Large intestine (tissue), 3 donors: ENCODE results near the gene LEFTY1. TPM values are rescaled to one million over a fixed set of nuclear protein-coding genes. Genes with fewer than 3 reads are reported as not detected.
"Not testable (repeated sequence)": the region's sequence is repeated elsewhere in the genome, so short reads cannot be mapped to it uniquely, and the experiment has no call there.

Source experiments
- DNase-seq, 2 donors: peaks; one replicate each; pipeline versions ENCODE4 v3.0.0 to v3.0.0-alpha.2; 2013
- H3K27ac ChIP-seq: one replicate; pipeline ENCODE4 v1.5.1; 2013; ENCODE audit warnings: low read length
- H3K27me3 ChIP-seq: 2 replicates; pipeline ENCODE4 v1.6.1; 2013; ENCODE audit warnings: low read length; ENCODE audit not compliant: control insufficient read depth, insufficient read depth
- H3K36me3 ChIP-seq: 2 replicates; pipeline ENCODE4 v1.6.1; 2013; ENCODE audit warnings: low read length; ENCODE audit not compliant: control insufficient read depth, insufficient read depth
- H3K4me1 ChIP-seq: one replicate; pipeline ENCODE4 v1.6.1; 2013; ENCODE audit warnings: low read length; ENCODE audit not compliant: control insufficient read depth, insufficient read depth
- H3K4me3 ChIP-seq: one replicate; pipeline ENCODE4 v1.5.1; 2013; ENCODE audit warnings: low read length
- H3K9me3 ChIP-seq: one replicate; pipeline ENCODE4 v1.6.1; 2013; ENCODE audit warnings: mild to moderate bottlenecking, low read depth, low read length, moderate library complexity; ENCODE audit not compliant: control insufficient read depth
- WGBS: methylation state at CpG from one replicate; pipeline ENCODE4 v1.1.5; 2013; ENCODE audit warnings: low lambda C conversion rate; ENCODE audit not compliant: insufficient coverage; 5-methylcytosine and 5-hydroxymethylcytosine counted together
- polyA plus RNA-seq: library from polyadenylated mRNA; unstranded; fragments of 120-200 nt; gene quantifications from one replicate; pipeline ENCODE4 v1.2.1, GENCODE V29; 2013

Gene LEFTY1
- polyA plus RNA-seq, 1 donor: 0.58 TPM

DNA sequence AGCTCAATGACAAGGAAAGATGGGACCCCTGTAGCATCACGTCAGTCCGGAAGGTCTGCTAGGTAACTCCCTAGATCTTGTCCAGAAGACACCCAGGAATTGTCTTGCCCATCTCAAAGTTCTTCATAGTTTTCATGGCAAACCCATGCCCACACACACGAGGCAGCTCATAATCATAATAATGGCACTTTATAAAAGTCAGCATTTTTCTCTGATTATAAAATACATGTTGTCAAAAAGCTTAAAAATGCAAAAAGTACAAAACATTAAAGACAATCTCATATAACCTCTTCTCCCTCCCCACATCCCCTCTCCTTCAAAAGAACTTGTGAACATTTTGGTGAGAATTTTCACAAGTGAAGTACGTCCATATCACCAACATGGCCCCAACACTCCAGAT lies 48.2 kb downstream of the LEFTY1 start:
- no peak for DNase-seq
- no peaks in the 10 kb centered on the region for H3K27me3 ChIP-seq
- H3K36me3 ChIP-seq: peaks cover 38% of the 10 kb centered on the region
- H3K27ac ChIP-seq: no peak overlapping the region
- H3K4me1 ChIP-seq: no peaks in the 10 kb centered on the region
- no peak overlapping the region for H3K4me3 ChIP-seq
- no peaks in the 10 kb centered on the region for H3K9me3 ChIP-seq
- WGBS: no CpG with 5 or more reads among the region's 4 CpGs

DNA sequence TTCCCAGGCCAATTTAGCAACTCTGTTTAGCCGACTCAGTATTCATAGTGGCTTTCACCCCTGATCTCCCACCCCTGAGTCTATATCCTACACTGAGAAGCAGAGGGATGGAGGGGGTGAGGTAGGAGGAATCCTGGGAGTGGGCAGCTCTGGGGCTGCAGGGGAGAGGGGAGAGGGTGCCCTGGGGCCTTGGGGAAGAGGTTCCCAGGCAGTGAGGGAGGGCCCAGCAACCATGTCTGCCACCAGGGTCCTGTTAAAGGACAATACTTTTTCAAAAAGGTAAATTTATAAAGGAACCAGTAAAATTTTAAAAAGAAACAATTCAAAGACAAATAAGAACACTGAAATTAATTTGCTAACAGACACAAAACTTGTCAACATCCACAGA lies 48.7 kb downstream of the LEFTY1 start:
- Histone ChIP-seq H3K27ac (no peak overlapping the region), H3K4me3 (no peak overlapping the region), H3K36me3 (peaks cover 36% of the 10 kb centered on the region), H3K27me3 (no peaks in the 10 kb centered on the region), H3K4me1 (no peaks in the 10 kb centered on the region), H3K9me3 (no peaks in the 10 kb centered on the region)
- DNase-seq: no peak
- WGBS: no CpG with 5 or more reads among the region's 1 CpG

DNA sequence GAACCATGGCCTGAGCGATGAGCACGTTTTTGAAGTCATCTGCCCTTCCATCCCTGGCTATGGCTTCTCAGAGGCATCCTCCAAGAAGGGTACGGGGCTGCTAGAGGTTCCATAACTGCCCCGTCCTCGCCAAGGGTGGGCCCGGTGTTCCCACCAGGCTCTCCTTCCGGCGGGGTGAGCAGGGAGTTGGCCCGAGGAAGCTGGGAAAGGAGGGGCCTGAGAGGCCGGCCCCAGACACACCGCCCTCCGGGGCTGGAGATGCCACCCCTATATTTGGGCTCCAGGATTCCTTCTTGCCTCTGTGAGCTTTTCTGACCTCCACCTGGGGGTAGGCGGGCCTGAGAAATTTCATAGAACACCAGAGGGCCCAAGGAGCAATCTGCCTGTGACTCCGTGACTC lies 50.2 kb downstream of the LEFTY1 start:
- Histone ChIP-seq H3K27me3 (no peaks in the 10 kb centered on the region), H3K27ac (no peak overlapping the region), H3K4me1 (no peaks in the 10 kb centered on the region), H3K4me3 (no peak overlapping the region), H3K9me3 (no peaks in the 10 kb centered on the region), H3K36me3 (peaks cover 25% of the 10 kb centered on the region)
- WGBS: no CpG with 5 or more reads among the region's 14 CpGs
- DNase-seq: no peak

DNA sequence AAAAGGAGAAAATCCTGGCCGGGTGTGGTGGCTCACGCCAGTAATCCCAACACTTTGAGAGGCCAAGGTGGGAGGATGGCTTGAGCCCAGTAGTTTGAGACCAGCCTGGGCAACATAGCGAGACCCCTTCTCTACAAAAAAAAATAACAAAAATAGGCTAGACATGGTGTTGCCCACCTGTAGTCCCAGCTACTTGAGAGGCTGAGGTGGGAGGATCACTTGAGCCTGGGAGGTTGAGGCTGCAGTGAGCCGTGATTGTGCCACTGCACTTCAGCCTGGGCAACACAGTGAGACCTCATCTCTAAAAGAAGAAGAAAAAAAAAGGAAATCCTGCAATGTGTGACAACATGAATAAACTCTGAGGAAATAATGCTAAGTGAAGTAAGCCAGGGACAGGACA lies 52.6 kb downstream of the LEFTY1 start:
- not testable (repeated sequence) for DNase-seq, H3K4me1 ChIP-seq, H3K27ac ChIP-seq, H3K9me3 ChIP-seq, H3K4me3 ChIP-seq, H3K27me3 ChIP-seq
- WGBS: 80% methylated on average over 1 of the region's 4 CpGs
- peaks cover 30% of the 10 kb centered on the region for H3K36me3 ChIP-seq

Other genes with a start within 250 kb of the LEFTY1 start
- 44.4 TPM for gene ENAH, start 236.0 kb downstream of the LEFTY1 start, polyA plus RNA-seq
- gene SRP9, start 111.3 kb downstream of the LEFTY1 start, polyA plus RNA-seq: 304 TPM
- 51.2 TPM for gene EPHX1, start 79.0 kb downstream of the LEFTY1 start, polyA plus RNA-seq
- 105 TPM for gene TMEM63A, start 6.8 kb downstream of the LEFTY1 start, polyA plus RNA-seq
- gene PYCR2, start 35.1 kb upstream of the LEFTY1 start, polyA plus RNA-seq: 43.0 TPM
- 0.25 TPM for gene LEFTY2, start 52.1 kb upstream of the LEFTY1 start, polyA plus RNA-seq
- 16.7 TPM for gene SDE2, start 110.2 kb upstream of the LEFTY1 start, polyA plus RNA-seq
- 750 TPM for gene H3-3A, start 173.6 kb upstream of the LEFTY1 start, polyA plus RNA-seq